ENCODE results near the gene KAZN.

KAZN gene

DNA sequence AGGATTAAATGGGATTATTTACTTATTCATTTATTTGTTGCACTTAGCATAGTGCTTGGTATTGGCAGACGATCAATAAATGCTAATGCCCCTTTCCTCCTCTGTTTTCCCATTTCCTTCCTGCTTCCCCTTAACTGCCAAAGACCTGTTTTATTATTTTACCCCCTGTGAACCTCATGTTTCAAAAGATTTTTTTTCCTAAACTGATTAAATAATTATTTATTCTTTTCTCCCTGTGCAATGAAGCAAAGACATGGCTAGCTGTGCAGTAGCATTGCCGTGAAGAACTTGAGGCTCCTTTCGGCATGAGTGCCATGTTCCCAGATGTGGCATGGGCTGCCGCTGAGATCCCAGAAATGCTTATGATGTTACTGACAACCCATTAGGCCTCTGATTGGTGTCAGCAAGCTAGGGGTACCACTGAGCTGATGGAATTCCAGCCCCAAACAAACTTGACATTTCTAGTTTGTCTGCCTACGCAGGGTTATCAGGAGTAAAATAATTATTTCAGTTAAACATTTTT is 288.6 kb downstream of the KAZN start:
- no peak for DNase-seq (ENCODE audit: low read depth, low spot score)

DNA sequence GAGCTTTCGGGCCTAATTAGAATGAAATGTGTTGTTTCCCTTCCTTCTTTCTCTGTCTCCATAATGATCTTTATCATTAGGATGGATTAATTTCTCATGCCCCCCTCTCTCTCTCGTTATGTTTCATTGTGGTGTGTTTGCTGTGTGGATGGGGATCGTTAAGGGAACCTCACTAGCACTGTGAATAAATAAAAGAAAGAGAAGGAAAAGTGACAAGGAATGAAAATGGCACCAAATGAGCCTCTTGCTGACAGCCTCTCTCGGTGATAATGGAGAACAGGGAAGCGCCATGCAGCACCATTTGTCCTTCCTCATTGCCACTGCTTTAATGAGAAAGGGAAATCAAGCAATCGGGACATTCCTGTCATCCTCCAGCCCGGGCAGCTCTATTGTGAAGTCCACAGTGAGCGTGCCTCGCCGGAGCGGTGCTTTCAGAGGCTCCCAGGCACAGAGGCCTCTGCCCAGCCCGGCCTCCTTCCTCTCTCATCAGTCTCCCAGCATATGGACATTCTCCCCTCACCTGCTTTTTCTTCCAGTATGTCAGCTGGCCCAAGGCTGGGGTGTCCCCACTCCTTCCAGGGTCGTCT is 289.4 kb downstream of the KAZN start:
- no peak for DNase-seq (ENCODE audit: low read depth, low spot score)

DNA sequence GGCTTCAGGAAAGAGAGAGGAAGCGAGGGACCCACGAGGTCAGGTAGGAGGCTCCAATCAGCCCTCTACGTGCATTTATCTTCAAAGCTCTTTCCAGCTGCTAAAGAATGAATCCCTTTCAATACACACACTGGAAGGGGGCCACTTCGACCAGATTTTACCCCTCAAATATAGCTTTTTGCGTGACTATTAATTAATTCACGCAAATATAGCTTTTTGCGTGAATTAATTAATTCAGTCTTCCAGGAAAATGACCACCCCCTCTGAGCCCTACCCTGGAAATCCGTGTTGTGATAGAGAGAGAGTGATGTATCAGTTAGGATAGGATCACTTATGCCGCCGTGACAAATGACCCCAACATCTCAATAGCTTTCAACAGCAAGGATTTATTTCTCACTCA is 289.9 kb downstream of the KAZN start:
- DNase-seq (ENCODE audit: low read depth, low spot score) = no peak

DNA sequence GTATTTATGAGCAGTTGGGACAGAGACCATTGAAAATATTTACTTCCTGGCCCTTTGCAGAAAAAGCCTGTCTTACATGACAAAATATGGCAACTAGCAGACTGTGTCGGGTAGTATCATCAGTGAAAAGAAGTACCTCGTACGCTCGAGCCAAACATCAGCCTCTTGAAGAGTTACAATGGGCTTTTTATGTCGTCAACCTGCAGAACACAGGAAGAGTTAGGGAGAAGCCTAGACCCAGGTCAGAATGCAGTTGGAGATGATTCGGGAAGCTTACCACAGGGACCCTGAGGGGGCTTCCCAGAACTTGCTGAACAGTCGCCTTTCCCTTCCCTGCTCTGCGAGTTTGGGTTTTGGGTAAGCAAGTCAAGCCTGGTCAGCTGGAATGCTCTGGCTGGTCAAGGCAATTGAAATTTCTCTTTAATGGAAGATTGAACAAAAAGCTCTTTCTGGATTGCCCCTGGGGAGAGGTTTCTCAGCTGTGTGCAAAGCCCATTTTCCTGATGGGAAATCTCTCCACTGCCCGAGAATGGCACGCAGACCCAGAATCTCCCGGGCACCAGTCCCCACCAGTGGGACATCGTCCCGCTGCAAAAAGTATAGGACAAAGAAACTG is 291.4 kb downstream of the KAZN start:
- no peak for DNase-seq (ENCODE audit: low read depth, low spot score)

DNA sequence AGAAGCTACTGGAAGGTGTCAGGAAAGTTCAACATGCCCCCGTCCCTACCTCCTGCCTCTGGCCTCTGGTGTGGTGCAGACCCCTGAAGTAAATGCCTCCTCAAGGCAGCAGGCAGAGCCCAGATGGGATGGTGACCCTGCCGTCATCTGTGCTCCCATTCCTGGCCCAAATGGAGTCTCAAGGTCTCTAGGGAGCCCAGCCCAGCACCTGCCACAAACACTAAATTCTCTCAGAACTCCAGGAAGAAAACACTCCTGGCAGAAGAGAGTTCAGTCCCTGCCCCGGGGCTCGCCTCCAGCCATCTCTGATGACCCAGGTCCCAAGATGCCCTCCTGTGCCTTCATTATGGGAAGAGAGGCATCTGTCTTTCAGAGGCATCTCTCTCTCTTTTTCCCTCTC is 293.5 kb downstream of the KAZN start:
- no peak for DNase-seq (ENCODE audit: low read depth, low spot score)

DNA sequence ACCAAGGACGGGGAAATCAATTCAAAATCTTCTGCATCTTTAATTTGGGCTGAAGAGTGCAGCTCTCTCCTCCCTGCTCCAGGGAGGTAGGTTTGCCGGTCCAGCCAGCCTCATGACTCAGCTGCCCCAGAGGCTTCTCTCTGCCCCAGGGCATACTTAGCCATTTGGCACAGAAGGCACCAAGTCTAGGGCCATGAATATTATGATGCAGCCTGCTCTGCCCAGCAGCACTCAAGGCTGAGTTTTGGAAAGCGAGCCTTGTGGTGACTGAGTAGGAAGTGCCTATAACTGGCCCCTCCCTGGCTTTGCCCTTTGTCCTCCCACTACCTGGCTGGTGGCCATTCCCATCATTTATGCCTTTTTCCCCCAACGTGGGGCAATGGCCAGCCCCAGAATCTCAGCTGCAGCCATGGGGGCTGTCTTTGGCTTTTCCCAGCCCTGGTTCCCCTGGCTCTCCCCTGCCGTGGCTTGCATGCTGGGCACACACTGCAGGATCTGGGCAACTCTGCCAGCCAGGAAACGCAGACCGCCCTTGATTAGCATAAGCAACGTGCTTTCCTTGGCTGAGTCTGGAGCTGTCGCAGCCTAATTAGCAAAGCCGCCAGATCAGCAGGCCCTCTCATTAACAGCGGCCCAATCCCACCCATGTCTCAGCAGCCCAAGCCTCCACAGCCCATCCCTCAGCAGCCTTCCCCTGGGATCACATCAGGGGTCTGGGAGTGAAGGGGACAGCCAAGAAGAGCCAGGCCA is 296.5 kb downstream of the KAZN start:
- DNase-seq (ENCODE audit: low read depth, low spot score) = no peak

DNA sequence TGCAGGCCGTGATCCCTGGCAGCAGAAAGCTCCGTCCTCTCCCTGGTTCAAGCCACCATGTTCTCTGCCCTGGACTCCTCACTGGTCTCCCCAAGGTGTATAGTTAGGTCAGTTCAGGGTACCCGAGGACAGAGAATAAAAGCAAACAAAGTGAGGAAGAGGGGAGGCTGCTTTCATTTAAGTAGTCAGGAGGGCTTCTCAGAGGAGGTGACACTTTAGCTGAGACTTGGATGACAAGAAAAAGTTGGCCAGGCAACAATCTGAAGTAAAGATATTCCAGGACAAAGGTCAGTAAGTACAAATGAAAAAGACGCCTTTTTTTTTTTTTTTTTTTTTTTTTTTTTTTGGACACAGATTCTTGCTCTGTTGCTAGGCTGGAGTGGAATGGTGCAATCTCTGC is 297.2 kb downstream of the KAZN start:
- DNase-seq (ENCODE audit: low read depth, low spot score) = no peak

DNA sequence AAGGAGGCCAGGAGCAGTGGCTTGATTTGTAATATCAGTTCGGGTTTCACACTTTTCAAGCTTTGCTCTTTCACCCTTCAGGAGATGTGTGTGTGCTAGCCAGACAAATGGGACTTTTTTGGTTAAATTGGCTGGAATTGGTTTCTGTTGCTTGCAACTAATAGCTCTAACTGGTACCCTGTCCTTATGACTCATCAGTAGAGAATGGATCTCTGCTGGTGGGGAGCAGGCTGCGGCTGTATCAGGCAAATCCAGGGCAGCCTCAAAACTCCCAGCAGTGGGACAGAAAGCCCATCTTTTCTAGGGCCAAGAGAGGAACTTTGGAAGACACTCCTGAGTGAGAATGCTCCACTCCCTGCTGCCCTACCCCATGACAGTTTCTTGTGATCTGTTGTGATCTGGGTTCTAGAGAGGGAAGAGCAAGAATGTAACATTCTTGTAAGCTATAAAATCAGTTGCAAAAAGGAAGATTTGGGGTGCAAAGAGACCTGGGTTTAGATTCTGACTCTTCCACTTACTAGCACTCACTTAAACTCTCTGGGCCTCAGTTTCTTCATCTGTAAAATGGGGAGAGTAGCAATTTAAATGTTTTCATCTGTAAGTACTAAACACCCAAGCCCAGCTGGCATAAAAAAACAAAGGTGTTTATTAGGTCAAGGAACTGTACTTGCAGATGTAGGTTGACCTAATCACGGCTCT is 298.0 kb downstream of the KAZN start:
- DNase-seq (ENCODE audit: low read depth, low spot score) = no peak

DNA sequence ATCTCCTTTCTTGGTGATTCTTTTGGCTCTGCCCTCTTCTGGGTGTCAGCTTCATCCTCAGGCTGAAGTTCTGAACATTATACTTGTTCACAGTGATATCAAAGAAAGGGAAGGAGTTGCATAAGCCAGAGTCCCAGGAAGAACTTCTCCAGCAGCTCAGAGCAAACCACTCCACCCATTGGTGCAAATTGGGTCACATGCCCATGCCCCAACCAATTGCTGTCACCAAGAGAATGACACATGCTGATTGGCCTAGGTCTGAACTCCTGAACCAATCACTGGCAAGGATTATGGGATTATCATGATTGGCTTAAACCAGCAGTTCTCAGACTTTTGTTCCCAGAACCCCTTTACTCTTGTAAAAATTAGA is 298.6 kb downstream of the KAZN start:
- DNase-seq (ENCODE audit: low read depth, low spot score) = no peak

DNA sequence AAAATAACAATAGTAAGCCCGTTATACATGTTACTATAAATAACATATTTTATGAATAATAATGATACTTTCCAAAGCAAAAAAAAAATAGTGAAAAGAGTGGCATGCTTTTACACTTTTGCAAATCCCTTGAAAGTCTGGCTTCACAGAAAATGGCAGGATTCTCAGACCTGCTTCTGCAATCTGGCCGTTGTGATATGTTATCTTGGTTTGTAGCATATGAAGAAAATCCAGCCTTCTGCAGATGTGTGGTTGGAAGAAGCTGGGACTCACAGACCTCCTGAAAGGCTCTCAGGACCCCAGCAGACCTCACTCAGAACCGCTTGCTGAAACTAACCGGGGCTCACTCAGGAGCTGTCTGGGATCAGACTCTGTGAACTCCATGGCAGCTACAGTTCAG is 299.1 kb downstream of the KAZN start:
- DNase-seq (ENCODE audit: low read depth, low spot score) = no peak

DNA sequence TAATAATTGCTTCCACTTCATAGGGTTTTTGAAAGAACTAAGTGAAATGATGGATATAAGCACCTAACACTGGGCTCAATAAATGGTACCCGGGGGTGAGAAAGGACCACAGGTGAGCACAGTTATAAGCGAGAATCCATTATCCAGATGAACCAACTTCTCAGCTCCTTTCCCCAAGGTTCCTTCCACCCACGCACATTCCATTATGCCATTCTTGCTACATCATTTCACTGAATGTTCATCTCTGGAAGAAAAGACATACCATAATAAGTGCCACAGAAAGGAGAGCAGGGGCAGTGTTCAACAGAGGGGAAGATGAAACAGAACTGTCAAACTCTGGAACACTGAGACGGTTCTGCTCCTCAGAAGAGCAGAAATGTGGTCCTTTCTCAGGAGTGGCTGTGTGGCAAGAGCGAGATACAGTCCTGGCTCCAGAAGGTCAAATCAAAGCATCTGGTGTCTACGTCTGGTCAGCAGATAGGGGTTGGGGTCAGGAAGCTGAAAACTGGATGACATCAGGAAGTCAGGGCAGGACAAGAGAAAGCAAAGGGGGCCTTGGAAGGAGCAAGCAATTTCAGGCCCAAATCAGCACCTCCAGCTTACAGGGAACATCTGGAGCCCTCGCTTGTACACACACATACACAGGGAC is 299.6 kb downstream of the KAZN start:
- DNase-seq (ENCODE audit: low read depth, low spot score) = no peak

DNA sequence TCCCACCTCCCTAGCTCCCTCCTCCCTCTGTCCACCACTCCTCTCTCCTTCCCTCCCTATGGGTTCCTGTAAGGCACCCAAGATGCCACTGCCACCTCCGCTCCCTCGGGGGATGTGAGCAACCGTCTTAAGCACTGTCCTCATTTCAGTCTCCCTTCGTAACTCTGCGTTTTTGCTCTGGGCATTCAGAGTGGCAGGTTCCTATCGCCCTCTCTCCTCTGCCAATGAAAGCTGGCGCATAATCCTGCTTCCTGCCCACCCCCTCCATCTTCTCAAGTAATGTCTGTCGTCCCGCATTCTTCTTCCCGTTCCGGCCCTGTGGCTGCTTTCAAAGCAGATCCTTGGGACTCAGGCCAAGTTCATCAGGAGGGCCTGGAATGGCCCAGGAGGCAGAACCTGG is 301.2 kb downstream of the KAZN start:
- no peak for DNase-seq (ENCODE audit: low read depth, low spot score)

DNA sequence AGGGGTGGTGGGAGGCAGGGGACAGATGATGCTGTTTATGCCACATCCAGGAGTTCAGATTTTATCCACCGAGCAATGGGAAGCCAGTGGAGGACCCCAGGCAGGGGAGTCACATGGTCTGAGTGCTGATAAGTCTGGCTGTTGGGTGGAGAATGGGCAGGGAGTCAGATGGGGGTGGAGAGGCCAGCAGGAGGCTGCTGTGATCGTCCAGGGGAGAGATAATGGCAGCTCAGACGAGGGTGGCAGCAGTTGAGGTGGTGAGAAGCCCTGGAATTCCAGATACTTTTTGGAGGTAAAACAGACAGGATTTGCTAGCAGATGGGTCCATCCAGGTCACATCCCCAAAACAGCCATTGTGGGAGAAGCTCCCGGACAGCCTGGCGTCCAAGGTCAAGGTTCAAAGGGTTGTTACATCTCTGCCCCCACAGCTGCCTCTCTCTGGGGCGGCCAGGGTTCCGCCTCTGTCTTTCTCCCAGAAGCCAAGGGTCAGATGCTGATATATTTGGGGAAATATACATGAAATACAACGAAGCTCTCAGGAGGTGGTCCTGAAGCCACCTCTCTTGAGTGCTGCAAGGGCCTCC is 303.0 kb downstream of the KAZN start:
- DNase-seq (ENCODE audit: low read depth, low spot score) = no peak

DNA sequence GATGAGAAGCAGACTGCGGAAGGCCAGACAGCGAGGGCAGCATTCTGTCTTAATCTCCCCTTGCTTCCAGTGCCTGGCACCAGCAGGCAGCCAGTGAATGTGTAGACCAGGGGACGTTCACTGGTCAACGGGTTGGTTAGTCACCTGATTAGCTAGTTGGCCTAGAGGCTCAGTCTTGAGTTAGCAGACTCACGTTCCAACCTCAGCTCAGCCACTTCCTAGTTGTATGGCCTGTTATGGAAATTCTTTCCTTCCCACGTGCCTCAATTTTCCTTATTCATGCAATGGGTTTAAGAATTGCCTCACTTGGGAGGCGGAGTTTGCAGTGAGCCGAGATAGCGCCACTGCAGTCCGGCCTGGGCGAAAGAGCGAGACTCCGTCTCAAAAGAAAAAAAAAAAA is 305.4 kb downstream of the KAZN start:
- DNase-seq (ENCODE audit: low read depth, low spot score) = no peak

DNA sequence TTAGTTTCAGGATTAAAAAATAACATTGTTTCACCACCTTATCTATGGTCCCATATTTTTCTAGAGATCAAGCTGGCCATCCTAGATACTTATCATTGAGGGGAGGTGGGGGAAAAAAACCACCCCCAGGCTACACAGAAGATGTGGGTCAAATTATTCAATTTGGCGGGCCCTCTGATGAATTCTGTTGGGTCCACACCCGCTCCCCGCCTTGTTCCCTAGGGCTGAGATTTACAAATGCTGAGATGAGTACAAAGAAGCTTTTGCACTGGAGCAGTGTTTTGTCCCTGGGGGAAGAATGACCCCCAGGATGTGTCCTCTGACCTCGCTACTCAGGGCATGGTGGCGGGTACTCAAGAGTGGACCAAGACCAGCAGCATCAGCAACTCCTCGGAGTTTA is 308.2 kb downstream of the KAZN start:
- DNase-seq (ENCODE audit: low read depth, low spot score) = no peak

DNA sequence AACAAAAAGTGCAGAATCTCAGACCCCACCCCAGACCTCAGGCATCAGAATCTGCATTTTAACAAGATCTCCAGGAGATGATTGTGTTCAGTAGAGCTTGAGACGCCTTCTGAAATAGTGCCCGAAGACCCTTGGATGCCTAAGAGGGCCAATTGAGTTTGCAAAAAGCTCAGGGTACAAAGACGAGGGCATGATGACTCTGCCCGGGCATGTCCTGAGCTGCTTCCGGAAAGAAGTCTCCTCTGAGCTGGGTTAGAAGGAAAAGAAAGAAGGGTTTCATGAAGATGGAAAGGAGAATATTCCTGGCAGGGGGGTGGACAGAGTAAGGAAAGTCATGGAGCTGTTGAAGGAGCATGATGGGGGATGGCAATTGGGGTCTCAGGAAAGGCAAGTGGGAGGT is 308.9 kb downstream of the KAZN start:
- no peak for DNase-seq (ENCODE audit: low read depth, low spot score)

DNA sequence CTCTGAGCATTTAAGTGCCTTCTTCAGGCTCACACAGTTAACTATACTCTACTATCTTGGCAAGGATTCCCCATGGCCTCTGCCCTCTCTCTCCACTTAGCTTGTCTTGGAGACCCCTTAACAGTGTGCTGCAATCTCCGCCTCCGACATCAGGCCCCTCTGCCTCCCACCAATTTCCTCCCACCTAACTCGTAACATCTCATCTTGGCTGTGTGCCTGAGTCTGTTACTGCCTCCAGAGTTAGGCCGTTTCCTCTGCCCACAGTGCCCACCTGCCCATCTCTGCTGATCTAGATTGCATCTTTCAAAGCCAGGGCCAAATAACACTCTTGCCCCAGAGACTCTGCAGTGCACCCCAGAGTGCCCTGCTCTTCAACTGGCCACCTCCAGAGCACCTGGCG is 310.8 kb downstream of the KAZN start:
- no peak for DNase-seq (ENCODE audit: low read depth, low spot score)

DNA sequence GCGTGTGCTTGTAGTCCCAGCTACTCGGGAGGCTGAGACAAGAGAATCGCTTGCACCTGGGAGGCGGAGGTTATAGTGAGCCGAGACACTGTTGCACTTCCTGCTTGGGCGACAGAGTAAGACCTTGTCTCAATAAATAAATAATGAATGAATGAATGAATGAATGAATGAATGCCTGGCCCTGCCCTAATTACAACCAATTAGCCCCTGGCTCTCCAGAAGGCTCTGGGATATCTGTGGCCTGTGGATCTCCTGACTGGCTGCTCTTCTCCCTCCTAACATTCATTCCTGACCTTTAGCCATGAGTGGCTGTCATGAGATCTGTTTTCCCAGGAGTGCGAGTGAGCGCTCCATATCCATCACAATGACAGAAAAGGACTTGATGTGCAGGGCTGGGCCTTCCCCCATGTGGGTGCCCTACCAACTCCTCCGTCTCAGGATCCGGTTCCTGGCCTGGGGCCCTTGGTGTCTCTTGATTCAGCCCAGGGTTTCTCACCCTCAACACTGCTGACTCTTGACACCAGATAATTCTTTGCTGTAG is 311.5 kb downstream of the KAZN start:
- no peak for DNase-seq (ENCODE audit: low read depth, low spot score)

DNA sequence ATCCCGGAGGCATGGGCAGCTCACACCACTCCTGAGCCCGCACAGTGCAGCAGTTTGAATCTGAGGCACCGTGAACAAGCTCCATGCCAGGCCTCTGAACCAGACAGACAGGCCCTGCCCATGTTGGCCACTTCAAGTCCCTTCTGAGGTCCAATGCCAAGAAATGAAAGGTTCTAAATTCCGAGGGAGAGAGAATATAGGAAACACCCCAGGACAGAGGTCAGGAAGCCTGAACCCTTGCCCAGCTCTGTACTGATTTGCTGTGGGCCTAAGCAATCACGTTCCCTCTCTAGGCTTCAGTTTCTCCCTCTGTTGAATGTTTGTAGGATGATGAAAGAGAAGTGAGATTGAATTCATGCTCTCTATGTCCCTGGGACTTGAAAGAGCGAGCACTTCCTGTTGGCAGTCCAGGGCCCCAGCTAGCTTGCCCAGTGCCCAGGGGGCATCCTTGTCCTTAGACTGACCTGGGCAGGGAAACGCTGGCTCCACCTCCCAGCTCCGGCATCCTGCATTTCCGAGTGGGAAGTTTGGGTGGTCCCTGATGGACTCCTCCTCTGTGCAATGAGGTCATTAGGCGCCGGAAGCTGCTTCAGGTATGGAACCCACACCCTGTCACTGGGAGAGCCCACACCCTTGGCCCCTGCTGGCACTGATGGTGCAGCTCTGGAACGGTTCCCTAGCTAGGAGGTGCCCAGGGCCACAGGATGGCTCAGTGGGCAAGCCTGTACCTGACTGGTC is 312.7 kb downstream of the KAZN start:
- DNase-seq (ENCODE audit: low read depth, low spot score) = no peak

DNA sequence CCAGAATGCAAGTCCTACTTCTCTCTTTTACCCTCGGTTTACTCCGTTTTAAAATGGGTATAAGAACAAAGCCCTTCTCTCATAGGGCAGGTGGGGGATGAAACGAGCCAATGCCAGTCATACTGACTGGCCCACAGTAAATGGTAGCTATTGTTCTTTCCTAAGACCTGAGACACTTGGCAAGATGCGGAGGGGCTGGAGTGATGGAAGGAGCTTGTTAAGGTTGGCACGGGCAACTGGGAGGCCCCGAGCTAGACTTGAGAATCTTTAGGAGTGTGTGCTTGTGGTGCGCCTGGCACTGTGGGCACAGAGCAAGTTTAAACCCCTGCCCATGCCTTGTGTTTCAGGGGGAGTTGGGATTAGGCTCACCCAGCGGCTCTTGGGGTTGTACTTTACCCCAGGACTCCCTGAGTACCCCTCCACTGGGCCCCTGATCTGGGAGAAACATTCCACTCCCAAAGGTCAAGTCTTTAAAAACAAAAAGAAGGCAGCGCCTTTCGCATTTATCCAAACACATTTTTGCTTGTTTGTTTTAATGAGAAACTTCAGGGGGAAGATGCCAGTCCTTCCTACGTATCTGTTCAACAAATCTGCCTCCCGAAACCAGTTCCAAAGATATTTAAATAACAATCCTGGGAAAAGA is 314.5 kb downstream of the KAZN start:
- DNase-seq (ENCODE audit: low read depth, low spot score) = no peak
